Measurements from ENCODE around the gene LIMK1. TPM values are rescaled to one million over a fixed set of nuclear protein-coding genes. Genes with fewer than 3 reads are reported as not detected.

The LIMK1 gene
- total and polyA plus RNA-seq, 2 of the 4 experiments (the other 2 are of a cell fraction): 25.8 to 48.0 TPM

Other genes with a start within 250 kb of the LIMK1 start
- 1.7 and 2.3 TPM in 2 replicates for gene METTL27, start 241.3 kb upstream of the LIMK1 start, total RNA-seq (2012; rRNA removed)
- 4.3 and 5.2 TPM in 2 replicates for gene METTL27, start 241.3 kb upstream of the LIMK1 start, polyA plus RNA-seq (2012; rRNA removed)
- not detected in 2 replicates for gene TMEM270, start 222.6 kb upstream of the LIMK1 start, total RNA-seq (2012; rRNA removed)
- gene TMEM270, start 222.6 kb upstream of the LIMK1 start, polyA plus RNA-seq (2012; rRNA removed): 0.17 TPM in 1 of 2 replicates, not detected in the other
- gene ELN, start 55.6 kb upstream of the LIMK1 start, total RNA-seq (2012; rRNA removed): 1.9 and 2.2 TPM in 2 replicates
- gene ELN, start 55.6 kb upstream of the LIMK1 start, polyA plus RNA-seq (2012; rRNA removed): 14.3 and 15.3 TPM in 2 replicates
- 241 and 269 TPM in 2 replicates for gene EIF4H, start 90.6 kb downstream of the LIMK1 start, total RNA-seq (2012; rRNA removed)
- gene EIF4H, start 90.6 kb downstream of the LIMK1 start, polyA plus RNA-seq (2012; rRNA removed): 292 and 321 TPM in 2 replicates
- under 0.01 and 0.36 TPM in 2 replicates for gene LAT2, start 126.2 kb downstream of the LIMK1 start, total RNA-seq (2012; rRNA removed)
- 0.50 and 0.77 TPM in 2 replicates for gene LAT2, start 126.2 kb downstream of the LIMK1 start, polyA plus RNA-seq (2012; rRNA removed)
- 33.9 and 37.8 TPM in 2 replicates for gene RFC2, start 170.6 kb downstream of the LIMK1 start, total RNA-seq (2012; rRNA removed)
- gene RFC2, start 170.6 kb downstream of the LIMK1 start, polyA plus RNA-seq (2012; rRNA removed): 23.2 and 25.2 TPM in 2 replicates
- gene CLIP2, start 205.6 kb downstream of the LIMK1 start, total RNA-seq (2012; rRNA removed): 18.1 and 20.3 TPM in 2 replicates
- 20.7 and 23.3 TPM in 2 replicates for gene CLIP2, start 205.6 kb downstream of the LIMK1 start, polyA plus RNA-seq (2012; rRNA removed)

Data from IMR-90 (cell line).